ENCODE results near the gene WDR88.

- no peak for TF ChIP-seq ZFX (IDR thresholded peaks at IDR 0.05; ENCODE audit: borderline replicate concordance)
- TF ChIP-seq CTCF (IDR thresholded peaks at IDR 0.05): no peak
Observed at GRCh38 chr19:33199441-33200265, 67.7 kb downstream of the WDR88 start.

All from 22Rv1 (cell line).